Bronchial epithelial cell (primary cell): ENCODE measurements around the gene TATDN2. TPM values are rescaled to one million over a fixed set of nuclear protein-coding genes. Genes with fewer than 3 reads are reported as not detected.
A peak's percentile ranks its signal among the peaks of the same experiment; 100 is the strongest.

Experiments
- DNase-seq: peaks from one replicate; pipeline ENCODE4 v3.0.0-alpha.2; 2010; ENCODE audit warnings: low read depth
- FAIRE-seq: peaks from 2 replicates; lab custom pipeline; 2011; peaks lifted over from hg19 to GRCh38; lab: Jason Lieb, UNC
- H3K27me3 ChIP-seq: 2 replicates; pipeline ENCODE4 v1.5.1; 2011; ENCODE audit warnings: low read length; ENCODE audit not compliant: control insufficient read depth, insufficient read depth
- H3K36me3 ChIP-seq: 2 replicates; pipeline ENCODE4 v1.5.1; 2011; ENCODE audit warnings: low read length; ENCODE audit not compliant: control insufficient read depth, insufficient read depth
- H3K4me3 ChIP-seq: 2 replicates; pipeline ENCODE4 v1.5.1; 2011; ENCODE audit warnings: mild to moderate bottlenecking, low read depth, low read length, control low read depth
- CTCF ChIP-seq: IDR thresholded peaks from 2 replicates; pipeline ENCODE4 v1.5.1; 2011; ENCODE audit warnings: mild to moderate bottlenecking, moderate library complexity, low read length, control low read depth, inconsistent platforms; ENCODE audit not compliant: insufficient read depth, severe bottlenecking
- total RNA-seq: library from RNA; depleted of rRNA; stranded (reverse); fragments of >200 nt; gene quantifications from 2 replicates; pipeline ENCODE4 v1.2.1, GENCODE V29; 2014

TATDN2 gene
- total RNA-seq, 1 donor from 2014 or later: 7.9 TPM

GRCh38 chr3:10286596-10287295 is 38.5 kb downstream of the TATDN2 start:
- FAIRE-seq: peak; percentile 80
- DNase-seq: peak; percentile 61
- H3K4me3 ChIP-seq: no peak overlapping the region
- no peaks in the 10 kb centered on the region for H3K27me3 ChIP-seq
- H3K36me3 ChIP-seq: peaks cover 2% of the 10 kb centered on the region
- TF ChIP-seq CTCF: peak; percentile 37

GRCh38 chr3:10287936-10288574 is 39.8 kb downstream of the TATDN2 start:
- DNase-seq (no peak), FAIRE-seq (no peak)
- Histone ChIP-seq H3K4me3 (no peak overlapping the region), H3K36me3 (peaks cover 2% of the 10 kb centered on the region), H3K27me3 (no peaks in the 10 kb centered on the region)
- TF ChIP-seq CTCF: no peak

GRCh38 chr3:10288575-10288960 is 40.3 kb downstream of the TATDN2 start:
- TF ChIP-seq CTCF: no peak
- FAIRE-seq (no peak), DNase-seq (no peak)
- H3K36me3 ChIP-seq: peaks cover 2% of the 10 kb centered on the region
- no peaks in the 10 kb centered on the region for H3K27me3 ChIP-seq
- H3K4me3 ChIP-seq: no peak overlapping the region

GRCh38 chr3:10289077-10289476 is 40.8 kb downstream of the TATDN2 start:
- TF ChIP-seq CTCF: no peak
- Histone ChIP-seq H3K36me3 (peaks cover 2% of the 10 kb centered on the region), H3K4me3 (no peak overlapping the region), H3K27me3 (no peaks in the 10 kb centered on the region)
- FAIRE-seq (no peak), DNase-seq (no peak)

- Histone ChIP-seq H3K36me3 (peaks cover 2% of the 10 kb centered on the region), H3K27me3 (no peaks in the 10 kb centered on the region), H3K4me3 (no peak overlapping the region)
- DNase-seq: no peak
- TF ChIP-seq CTCF: no peak
- no peak for FAIRE-seq
These were observed 41.6 kb downstream of the TATDN2 start for GRCh38 chr3:10289787-10290355.
